AG09309 (cell line): Measurements from ENCODE around the gene MYO7A.

Source experiments
- DNase-seq: peaks from one replicate; pipeline ENCODE4 v3.0.0-alpha.2; 2010; ENCODE audit warnings: low read depth
- H3K4me3 ChIP-seq: 2 replicates; pipeline ENCODE4 v1.5.1; 2011; ENCODE audit warnings: mild to moderate bottlenecking, low read depth, low read length, moderate library complexity; ENCODE audit not compliant: control insufficient read depth
- TF ChIP-seq, protein P1 (sequence below): IDR thresholded peaks from 2 replicates; pipeline ENCODE4 v1.5.1; 2011; ENCODE audit warnings: mild to moderate bottlenecking, low read depth, low read length, inconsistent platforms; ENCODE audit not compliant: insufficient read depth, control insufficient read depth; ENCODE audit errors: missing control alignments

Gene MYO7A

DNA sequence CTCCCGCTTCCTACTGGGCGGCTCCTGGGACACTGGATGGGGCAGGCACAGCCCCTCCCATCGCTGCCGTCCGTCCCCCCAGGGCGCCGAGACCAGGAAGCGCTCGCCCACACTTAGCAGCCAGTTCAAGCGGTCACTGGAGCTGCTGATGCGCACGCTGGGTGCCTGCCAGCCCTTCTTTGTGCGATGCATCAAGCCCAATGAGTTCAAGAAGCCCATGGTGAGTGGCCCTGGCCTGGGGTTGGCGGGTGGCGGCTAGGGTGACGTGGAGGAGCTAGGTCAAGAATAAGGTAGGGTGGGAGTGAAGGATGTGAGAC, 44.6 kb downstream of the MYO7A start:
- no peak for DNase-seq
- TF ChIP-seq, protein P1, sequence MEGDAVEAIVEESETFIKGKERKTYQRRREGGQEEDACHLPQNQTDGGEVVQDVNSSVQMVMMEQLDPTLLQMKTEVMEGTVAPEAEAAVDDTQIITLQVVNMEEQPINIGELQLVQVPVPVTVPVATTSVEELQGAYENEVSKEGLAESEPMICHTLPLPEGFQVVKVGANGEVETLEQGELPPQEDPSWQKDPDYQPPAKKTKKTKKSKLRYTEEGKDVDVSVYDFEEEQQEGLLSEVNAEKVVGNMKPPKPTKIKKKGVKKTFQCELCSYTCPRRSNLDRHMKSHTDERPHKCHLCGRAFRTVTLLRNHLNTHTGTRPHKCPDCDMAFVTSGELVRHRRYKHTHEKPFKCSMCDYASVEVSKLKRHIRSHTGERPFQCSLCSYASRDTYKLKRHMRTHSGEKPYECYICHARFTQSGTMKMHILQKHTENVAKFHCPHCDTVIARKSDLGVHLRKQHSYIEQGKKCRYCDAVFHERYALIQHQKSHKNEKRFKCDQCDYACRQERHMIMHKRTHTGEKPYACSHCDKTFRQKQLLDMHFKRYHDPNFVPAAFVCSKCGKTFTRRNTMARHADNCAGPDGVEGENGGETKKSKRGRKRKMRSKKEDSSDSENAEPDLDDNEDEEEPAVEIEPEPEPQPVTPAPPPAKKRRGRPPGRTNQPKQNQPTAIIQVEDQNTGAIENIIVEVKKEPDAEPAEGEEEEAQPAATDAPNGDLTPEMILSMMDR, result no peak
- no peak overlapping the region for H3K4me3 ChIP-seq

DNA sequence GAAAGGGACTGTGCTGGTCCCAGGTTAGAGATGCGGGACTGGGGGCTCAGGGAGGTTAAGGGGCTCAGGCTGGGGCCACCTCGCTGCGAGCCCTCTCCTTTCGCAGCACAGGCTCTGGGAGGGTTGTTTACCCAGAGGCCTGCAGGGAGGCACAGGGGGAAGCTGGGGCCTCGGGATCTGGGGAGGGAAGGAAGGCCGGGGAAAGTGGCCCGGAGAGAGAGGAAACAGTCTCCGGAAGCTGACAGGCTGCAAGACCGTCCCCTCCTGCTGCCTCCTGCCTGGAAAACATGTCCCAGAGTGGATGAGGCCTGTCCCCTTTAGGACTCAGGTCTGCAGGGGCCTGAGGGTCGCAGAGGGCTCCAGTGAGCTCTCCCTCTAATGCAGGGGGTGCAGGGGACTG, 45.4 kb downstream of the MYO7A start:
- TF ChIP-seq, protein P1, result no peak
- H3K4me3 ChIP-seq, result no peak overlapping the region
- no peak for DNase-seq

DNA sequence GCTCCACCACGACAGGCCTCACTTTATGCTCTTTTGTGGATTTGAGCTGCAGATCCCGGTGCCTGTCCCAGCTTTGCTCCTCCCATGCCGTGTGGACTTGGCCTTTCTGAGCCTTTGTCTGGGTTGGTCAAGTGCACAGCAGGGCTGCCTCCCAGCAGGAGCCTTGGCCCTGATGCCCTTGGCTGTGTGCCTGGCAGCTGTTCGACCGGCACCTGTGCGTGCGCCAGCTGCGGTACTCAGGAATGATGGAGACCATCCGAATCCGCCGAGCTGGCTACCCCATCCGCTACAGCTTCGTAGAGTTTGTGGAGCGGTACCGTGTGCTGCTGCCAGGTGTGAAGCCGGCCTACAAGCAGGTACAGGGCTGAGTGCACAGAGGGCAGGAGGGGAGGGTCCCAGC, 46.5 kb downstream of the MYO7A start:
- H3K4me3 ChIP-seq, result no peak overlapping the region
- TF ChIP-seq, protein P1, result no peak
- DNase-seq, result no peak

- DNase-seq, result no peak
- no peak overlapping the region for H3K4me3 ChIP-seq
- TF ChIP-seq, protein P1, result no peak
Measured at GRCh38 chr11:77175021-77175842, 47.2 kb downstream of the MYO7A start.

DNA sequence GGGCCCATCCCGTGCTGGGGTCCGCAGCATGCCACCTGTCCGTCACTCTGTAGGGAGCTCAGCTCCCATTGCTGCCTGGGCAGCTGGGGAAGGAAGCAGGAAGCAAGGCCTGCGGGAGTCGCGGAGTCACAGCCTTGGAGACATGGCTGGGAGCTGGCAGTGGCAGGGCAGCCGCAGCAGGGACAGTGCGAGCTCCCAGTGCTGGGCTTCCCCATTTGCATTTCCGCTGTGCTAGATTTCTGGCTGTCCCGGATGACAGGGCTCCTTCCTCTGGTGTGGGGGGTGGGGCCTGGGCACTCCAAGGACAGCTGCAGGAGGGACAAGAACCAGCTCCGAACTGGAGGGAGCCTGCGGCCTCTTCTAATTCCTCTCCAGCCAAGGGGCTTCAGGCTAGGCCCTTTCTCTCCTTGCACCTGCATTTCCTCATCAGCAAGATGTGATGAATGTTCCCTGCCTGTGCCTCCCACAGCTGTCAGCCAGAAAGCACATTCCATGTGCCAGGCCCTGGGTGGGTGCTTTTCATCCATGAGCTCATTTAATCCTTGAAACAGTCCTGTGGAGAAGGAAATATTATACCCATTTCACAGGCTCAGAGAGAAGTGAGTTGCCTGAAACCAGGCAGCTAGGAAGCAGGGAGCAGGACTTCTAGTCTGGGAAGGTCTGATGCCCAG, 48.0 kb downstream of the MYO7A start:
- DNase-seq, result no peak
- TF ChIP-seq, protein P1, result no peak
- no peak overlapping the region for H3K4me3 ChIP-seq

GRCh38 chr11:77176996-77177395, 49.0 kb downstream of the MYO7A start:
- H3K4me3 ChIP-seq, result no peak overlapping the region
- TF ChIP-seq, protein P1, result no peak
- DNase-seq, result no peak
